Naive B cell (primary cell): Measurements from ENCODE around the gene ASTN2. TPM values are rescaled to one million over a fixed set of nuclear protein-coding genes. Genes with fewer than 3 reads are reported as not detected.

ENCODE experiments used
- ATAC-seq, 2 donors: fragments of 150-1000 bp; cut with Tn5 transposase; 2 replicates each; pipeline ENCODE4 v1.10.0; 2021; ENCODE audit warnings: low read depth in 2 of 2, mild to moderate bottlenecking in 2 of 2, moderate library complexity in 2 of 2
- DNase-seq: peaks from one replicate; pipeline ENCODE4 v3.0.0; 2022
- H3K27ac Mint-ChIP-seq, 6 donors: one replicate each; pipeline ENCODE4 v1.8.0; 2020 to 2022; ENCODE audit warnings: mild to moderate bottlenecking in 6 of 6, mixed read lengths in 6 of 6, moderate library complexity in 5 of 6, inconsistent platforms in 2 of 6
- H3K27me3 Mint-ChIP-seq, 3 donors: one replicate each; pipeline ENCODE4 v1.8.0; 2021 to 2022; ENCODE audit warnings: mixed read lengths in 3 of 3, mild to moderate bottlenecking in 1 of 3
- H3K36me3 Mint-ChIP-seq, 2 donors: one replicate each; pipeline ENCODE4 v1.8.0; 2020 to 2022; ENCODE audit warnings: mixed read lengths in 2 of 2, inconsistent platforms in 1 of 2, mild to moderate bottlenecking in 1 of 2
- H3K4me1 Mint-ChIP-seq, 3 donors: one replicate each; pipeline ENCODE4 v1.8.0; 2020 to 2022; ENCODE audit warnings: mixed read lengths in 3 of 3, inconsistent platforms in 1 of 3, mild to moderate bottlenecking in 1 of 3, moderate library complexity in 1 of 3
- H3K4me3 Mint-ChIP-seq, 8 donors: one replicate each; pipeline ENCODE4 v1.8.0; 2020 to 2022; ENCODE audit warnings: mild to moderate bottlenecking in 8 of 8, mixed read lengths in 8 of 8, moderate library complexity in 8 of 8, inconsistent platforms in 2 of 8
- H3K9me3 Mint-ChIP-seq, 7 donors: one replicate each; pipeline ENCODE4 v1.8.0; 2020 to 2022; ENCODE audit warnings: mixed read lengths in 7 of 7, mild to moderate bottlenecking in 5 of 7, inconsistent platforms in 2 of 7, moderate library complexity in 1 of 7
- polyA plus RNA-seq, 6 donors: library from polyadenylated mRNA; unstranded; fragments of 300-500 nt; fragmentation: Illumina TruSeq; gene quantifications; one replicate each; pipeline ENCODE4 v1.2.3, GENCODE V29; 2021; ENCODE audit warnings: low read depth in 6 of 6

The ASTN2 gene
- polyA plus RNA-seq, 6 donors from 2014 or later = 0.89 to 2.5 (median 1.5) TPM; not detected in 1

GRCh38 chr9:116749772-116750171, 665.1 kb downstream of the ASTN2 start:
- H3K9me3 Mint-ChIP-seq = peaks cover 0 to 4% (median under 1%) of the 10 kb centered on the region in 7 donors
- H3K27ac Mint-ChIP-seq = peak overlapping the region in 1 of 6 donors; percentile 22
- ATAC-seq (no peak), DNase-seq (no peak)
- no peaks in the 10 kb centered on the region for H3K36me3 Mint-ChIP-seq
- H3K4me3 Mint-ChIP-seq = no peak overlapping the region
- peaks cover 0 to 5% (median 0%) of the 10 kb centered on the region in 3 donors for H3K4me1 Mint-ChIP-seq
- H3K27me3 Mint-ChIP-seq = peaks cover 14 to 21% (median 15%) of the 10 kb centered on the region in 3 donors

GRCh38 chr9:116749176-116749575, 665.7 kb downstream of the ASTN2 start:
- Mint-ChIP-seq H3K4me1 (peaks cover 0 to 5% (median 0%) of the 10 kb centered on the region in 3 donors), H3K9me3 (peaks cover 0 to 4% (median 0%) of the 10 kb centered on the region in 7 donors), H3K27ac (no peak overlapping the region), H3K4me3 (no peak overlapping the region), H3K27me3 (peaks cover 14 to 21% (median 15%) of the 10 kb centered on the region in 3 donors), H3K36me3 (no peaks in the 10 kb centered on the region)
- no peak for ATAC-seq
- no peak for DNase-seq

GRCh38 chr9:116741742-116742141, 673.1 kb downstream of the ASTN2 start:
- no peaks in the 10 kb centered on the region for H3K36me3 Mint-ChIP-seq
- no peak overlapping the region for H3K4me3 Mint-ChIP-seq
- peaks cover 0 to 11% (median 0%) of the 10 kb centered on the region in 7 donors for H3K9me3 Mint-ChIP-seq
- H3K27me3 Mint-ChIP-seq = peaks cover 4 to 12% (median 10%) of the 10 kb centered on the region in 3 donors
- H3K27ac Mint-ChIP-seq = no peak overlapping the region
- ATAC-seq (no peak), DNase-seq (no peak)
- peaks cover 0 to 2% (median 0%) of the 10 kb centered on the region in 3 donors for H3K4me1 Mint-ChIP-seq

GRCh38 chr9:116741086-116741740, 673.6 kb downstream of the ASTN2 start:
- H3K4me3 Mint-ChIP-seq = no peak overlapping the region
- H3K36me3 Mint-ChIP-seq = no peaks in the 10 kb centered on the region
- peaks cover 0 to 3% (median 0%) of the 10 kb centered on the region in 3 donors for H3K4me1 Mint-ChIP-seq
- no peak overlapping the region for H3K27ac Mint-ChIP-seq
- DNase-seq (no peak), ATAC-seq (no peak)
- peaks cover 0 to 12% (median 0%) of the 10 kb centered on the region in 7 donors for H3K9me3 Mint-ChIP-seq
- peaks cover 9 to 14% (median 12%) of the 10 kb centered on the region in 3 donors for H3K27me3 Mint-ChIP-seq

- ATAC-seq (no peak), DNase-seq (peak; percentile 3)
- Mint-ChIP-seq H3K36me3 (no peaks in the 10 kb centered on the region), H3K4me1 (peaks cover 0 to 3% (median 0%) of the 10 kb centered on the region in 3 donors), H3K27ac (no peak overlapping the region), H3K9me3 (peaks cover 0 to 8% (median 2%) of the 10 kb centered on the region in 7 donors), H3K27me3 (peaks cover 18 to 46% (median 27%) of the 10 kb centered on the region in 3 donors), H3K4me3 (no peak overlapping the region)
These were observed 677.7 kb downstream of the ASTN2 start for GRCh38 chr9:116737152-116737546.

- Mint-ChIP-seq H3K36me3 (no peaks in the 10 kb centered on the region), H3K27me3 (peaks cover 18 to 47% (median 27%) of the 10 kb centered on the region in 3 donors), H3K9me3 (peaks cover 0 to 8% (median 2%) of the 10 kb centered on the region in 7 donors), H3K27ac (no peak overlapping the region), H3K4me1 (peaks cover 0 to 3% (median 0%) of the 10 kb centered on the region in 3 donors), H3K4me3 (peak overlapping the region in 1 of 8 donors; percentile 59)
- DNase-seq (no peak), ATAC-seq (no peak)
These were observed 678.3 kb downstream of the ASTN2 start for GRCh38 chr9:116736399-116737151.

- Mint-ChIP-seq H3K4me1 (peaks cover 0 to 3% (median 0%) of the 10 kb centered on the region in 3 donors), H3K27ac (no peak overlapping the region), H3K9me3 (peaks cover 0 to 8% (median 2%) of the 10 kb centered on the region in 7 donors), H3K27me3 (peaks cover 25 to 54% (median 31%) of the 10 kb centered on the region in 3 donors), H3K36me3 (no peaks in the 10 kb centered on the region), H3K4me3 (no peak overlapping the region)
- ATAC-seq = no peak
- no peak for DNase-seq
These were observed 681.7 kb downstream of the ASTN2 start for GRCh38 chr9:116733010-116733641.

GRCh38 chr9:116726602-116727001, 688.3 kb downstream of the ASTN2 start:
- DNase-seq (no peak), ATAC-seq (no peak)
- Mint-ChIP-seq H3K27ac (no peak overlapping the region), H3K4me1 (no peaks in the 10 kb centered on the region), H3K36me3 (no peaks in the 10 kb centered on the region), H3K9me3 (no peaks in the 10 kb centered on the region), H3K4me3 (peak overlapping the region in 1 of 8 donors; percentile 31), H3K27me3 (peaks cover 4 to 10% (median 7%) of the 10 kb centered on the region in 3 donors)

- no peak overlapping the region for H3K4me3 Mint-ChIP-seq
- no peak for DNase-seq
- H3K36me3 Mint-ChIP-seq = no peaks in the 10 kb centered on the region
- no peaks in the 10 kb centered on the region for H3K9me3 Mint-ChIP-seq
- no peak for ATAC-seq
- no peak overlapping the region for H3K27ac Mint-ChIP-seq
- no peaks in the 10 kb centered on the region for H3K4me1 Mint-ChIP-seq
- peaks cover 3 to 13% (median 5%) of the 10 kb centered on the region in 3 donors for H3K27me3 Mint-ChIP-seq
These were observed 690.7 kb downstream of the ASTN2 start for GRCh38 chr9:116724123-116724522.

GRCh38 chr9:116721944-116722343, 692.9 kb downstream of the ASTN2 start:
- no peak for ATAC-seq
- Mint-ChIP-seq H3K36me3 (no peaks in the 10 kb centered on the region), H3K27ac (no peak overlapping the region), H3K9me3 (no peaks in the 10 kb centered on the region), H3K4me3 (no peak overlapping the region), H3K27me3 (peaks cover 0 to 11% (median 7%) of the 10 kb centered on the region in 3 donors), H3K4me1 (no peaks in the 10 kb centered on the region)
- no peak for DNase-seq

- no peak for ATAC-seq
- H3K36me3 Mint-ChIP-seq = no peaks in the 10 kb centered on the region
- H3K4me1 Mint-ChIP-seq = no peaks in the 10 kb centered on the region
- no peak for DNase-seq
- no peaks in the 10 kb centered on the region for H3K9me3 Mint-ChIP-seq
- H3K27me3 Mint-ChIP-seq = peaks cover 0 to 11% (median 7%) of the 10 kb centered on the region in 3 donors
- no peak overlapping the region for H3K4me3 Mint-ChIP-seq
- no peak overlapping the region for H3K27ac Mint-ChIP-seq
These were observed 693.4 kb downstream of the ASTN2 start for GRCh38 chr9:116721411-116721810.

GRCh38 chr9:116720111-116720510, 694.7 kb downstream of the ASTN2 start:
- Mint-ChIP-seq H3K27ac (peak overlapping the region in 1 of 6 donors; percentile 20), H3K27me3 (peaks cover 0 to 11% (median 7%) of the 10 kb centered on the region in 3 donors), H3K36me3 (no peaks in the 10 kb centered on the region), H3K9me3 (no peaks in the 10 kb centered on the region), H3K4me1 (no peaks in the 10 kb centered on the region), H3K4me3 (no peak overlapping the region)
- ATAC-seq (no peak), DNase-seq (no peak)

- no peaks in the 10 kb centered on the region for H3K4me1 Mint-ChIP-seq
- no peak overlapping the region for H3K4me3 Mint-ChIP-seq
- DNase-seq = no peak
- no peaks in the 10 kb centered on the region for H3K9me3 Mint-ChIP-seq
- no peak overlapping the region for H3K27ac Mint-ChIP-seq
- no peaks in the 10 kb centered on the region for H3K36me3 Mint-ChIP-seq
- no peak for ATAC-seq
- peaks cover 0 to 11% (median 7%) of the 10 kb centered on the region in 3 donors for H3K27me3 Mint-ChIP-seq
These were observed 696.7 kb downstream of the ASTN2 start for GRCh38 chr9:116718111-116718510.
